ENCODE measurements around the gene CNGB1. TPM values are rescaled to one million over a fixed set of nuclear protein-coding genes. Genes with fewer than 3 reads are reported as not detected.

The CNGB1 gene
- total RNA-seq, 1 experiment from 2014 or later = not detected

- ChIA-PET CTCF (no interaction called here), POLR2A (no interaction called here)
- H3K9me3 ChIP-seq = no peaks in the 10 kb centered on the region
- no peaks in the 10 kb centered on the region for H3K36me3 ChIP-seq (ENCODE audit: control insufficient read depth, insufficient read depth, low read length)
- no peak for TF ChIP-seq CTCF (IDR thresholded peaks at IDR 0.05; ENCODE audit: insufficient read depth in 1 of 2, low read depth in 1 of 2, low read length in 1 of 2, severe bottlenecking in 1 of 2, unreplicated experiment in 1 of 2)
- H3K27ac Mint-ChIP-seq (ENCODE audit: unreplicated experiment) = no peak overlapping the region
- H3K4me1 Mint-ChIP-seq (ENCODE audit: low read depth, unreplicated experiment) = peaks cover 17% of the 10 kb centered on the region
- no peaks in the 10 kb centered on the region for H3K4me1 ChIP-seq
- H3K4me3 ChIP-seq (ENCODE audit: low read depth, low read length) = no peak overlapping the region
- no peak for DNase-seq
- H3K27me3 ChIP-seq (replicated peaks; ENCODE audit: control insufficient read depth, insufficient read depth, low read length) = no peaks in the 10 kb centered on the region
- no TSS peak for BruUV-seq (replicated peaks)
- no peaks in the 10 kb centered on the region for H3K27me3 Mint-ChIP-seq (ENCODE audit: insufficient read depth, unreplicated experiment)
- peaks cover 10% of the 10 kb centered on the region for H3K36me3 Mint-ChIP-seq (ENCODE audit: insufficient read depth, unreplicated experiment)
- H3K9me3 Mint-ChIP-seq (ENCODE audit: unreplicated experiment) = no peaks in the 10 kb centered on the region
- no peak overlapping the region for H3K4me3 Mint-ChIP-seq (ENCODE audit: unreplicated experiment)
- intact Hi-C loops (cut with micrococcal nuclease; ENCODE audit: unreplicated experiment) = no loop called here
Observed at GRCh38 chr16:57957673-57958392, 13.1 kb downstream of the CNGB1 start.

- Mint-ChIP-seq H3K27ac (ENCODE audit: unreplicated experiment) (no peak overlapping the region), H3K9me3 (ENCODE audit: unreplicated experiment) (no peaks in the 10 kb centered on the region), H3K4me3 (ENCODE audit: unreplicated experiment) (no peak overlapping the region), H3K36me3 (ENCODE audit: insufficient read depth, unreplicated experiment) (peaks cover 10% of the 10 kb centered on the region), H3K4me1 (ENCODE audit: low read depth, unreplicated experiment) (peaks cover 17% of the 10 kb centered on the region), H3K27me3 (ENCODE audit: insufficient read depth, unreplicated experiment) (no peaks in the 10 kb centered on the region)
- H3K4me3 ChIP-seq (ENCODE audit: low read depth, low read length) = no peak overlapping the region
- no peaks in the 10 kb centered on the region for H3K4me1 ChIP-seq
- TF ChIP-seq CTCF (IDR thresholded peaks at IDR 0.05; ENCODE audit: insufficient read depth in 1 of 2, low read depth in 1 of 2, low read length in 1 of 2, severe bottlenecking in 1 of 2, unreplicated experiment in 1 of 2) = no peak
- H3K9me3 ChIP-seq = no peaks in the 10 kb centered on the region
- H3K27me3 ChIP-seq (replicated peaks; ENCODE audit: control insufficient read depth, insufficient read depth, low read length) = no peaks in the 10 kb centered on the region
- BruUV-seq (replicated peaks) = no TSS peak
- POLR2A ChIA-PET = no interaction called here
- CTCF ChIA-PET = no interaction called here
- H3K36me3 ChIP-seq (ENCODE audit: control insufficient read depth, insufficient read depth, low read length) = no peaks in the 10 kb centered on the region
- DNase-seq = no peak
- intact Hi-C loops (cut with micrococcal nuclease; ENCODE audit: unreplicated experiment) = no loop called here
Observed at GRCh38 chr16:57956924-57957672, 13.8 kb downstream of the CNGB1 start.

- Mint-ChIP-seq H3K27me3 (ENCODE audit: insufficient read depth, unreplicated experiment) (no peaks in the 10 kb centered on the region), H3K9me3 (ENCODE audit: unreplicated experiment) (no peaks in the 10 kb centered on the region), H3K4me1 (ENCODE audit: low read depth, unreplicated experiment) (peaks cover 17% of the 10 kb centered on the region), H3K36me3 (ENCODE audit: insufficient read depth, unreplicated experiment) (peaks cover 10% of the 10 kb centered on the region), H3K4me3 (ENCODE audit: unreplicated experiment) (no peak overlapping the region), H3K27ac (ENCODE audit: unreplicated experiment) (no peak overlapping the region)
- Histone ChIP-seq H3K36me3 (ENCODE audit: control insufficient read depth, insufficient read depth, low read length) (no peaks in the 10 kb centered on the region), H3K4me1 (no peaks in the 10 kb centered on the region), H3K4me3 (ENCODE audit: low read depth, low read length) (no peak overlapping the region), H3K9me3 (no peaks in the 10 kb centered on the region), H3K27me3 (replicated peaks; ENCODE audit: control insufficient read depth, insufficient read depth, low read length) (no peaks in the 10 kb centered on the region)
- no TSS peak for BruUV-seq (replicated peaks)
- intact Hi-C loops (cut with micrococcal nuclease; ENCODE audit: unreplicated experiment) = no loop called here
- CTCF ChIA-PET = no interaction called here
- DNase-seq = no peak
- no peak for TF ChIP-seq CTCF (IDR thresholded peaks at IDR 0.05; ENCODE audit: insufficient read depth in 1 of 2, low read depth in 1 of 2, low read length in 1 of 2, severe bottlenecking in 1 of 2, unreplicated experiment in 1 of 2)
- POLR2A ChIA-PET = no interaction called here
Observed at GRCh38 chr16:57956270-57956808, 14.6 kb downstream of the CNGB1 start.

Data from Caco-2 (cell line).